SK-N-SH treated with all-trans-retinoic acid at 6 μM for 48 hours (cell line): Measurements from ENCODE around the gene CPNE4.

Experiments used
- ISL1 ChIP-seq: fragments of 250-450 bp; sonication (Bioruptor Pico); IDR thresholded peaks from 2 replicates; pipeline ENCODE4 v2.1.2; 2022; ENCODE audit warnings: mild to moderate bottlenecking, moderate library complexity
- OSR1 ChIP-seq: fragments of 250-450 bp; sonication (Bioruptor Pico); IDR thresholded peaks from 2 replicates; pipeline ENCODE4 v1.8.0; 2022; ENCODE audit warnings: moderate library complexity, mild to moderate bottlenecking, inconsistent platforms
- RARB ChIP-seq: fragments of 250-450 bp; sonication (Bioruptor Pico); IDR thresholded peaks from 2 replicates; pipeline ENCODE4 v1.8.0; 2021; ENCODE audit warnings: mild to moderate bottlenecking, moderate library complexity
- SNAI2 ChIP-seq: fragments of 250-450 bp; sonication (Bioruptor Pico); IDR thresholded peaks from 2 replicates; pipeline ENCODE4 v1.5.0; 2020; ENCODE audit warnings: mild to moderate bottlenecking, moderate library complexity
- TCF4 ChIP-seq: fragments of 250-450 bp; sonication (Bioruptor Pico); IDR thresholded peaks from 2 replicates; pipeline ENCODE4 v1.8.0; 2021; ENCODE audit warnings: mild to moderate bottlenecking, moderate library complexity, borderline replicate concordance
- TOX ChIP-seq: fragments of 250-450 bp; sonication (Bioruptor Pico); IDR thresholded peaks from 2 replicates; pipeline ENCODE4 v1.8.0; 2021; ENCODE audit warnings: mild to moderate bottlenecking, moderate library complexity, borderline replicate concordance
- TSHZ2 ChIP-seq: fragments of 250-450 bp; sonication (Bioruptor Pico); IDR thresholded peaks from 2 replicates; pipeline ENCODE4 v1.5.0; 2020; ENCODE audit warnings: mild to moderate bottlenecking, moderate library complexity
- ZFP3 ChIP-seq: fragments of 250-450 bp; sonication (Bioruptor Pico); IDR thresholded peaks from 2 replicates; pipeline ENCODE4 v1.5.0; 2020; ENCODE audit warnings: mild to moderate bottlenecking, moderate library complexity
- ZFP30 ChIP-seq: fragments of 450-650 bp; formaldehyde crosslinking; IDR thresholded peaks from 2 replicates; pipeline ENCODE4 v1.5.0; 2022; ENCODE audit warnings: mild to moderate bottlenecking, moderate library complexity
- ZNF565 ChIP-seq: fragments of 450-650 bp; formaldehyde crosslinking; conservative IDR thresholded peaks from 2 replicates; pipeline ENCODE4 v1.5.0; 2020; ENCODE audit warnings: low read depth, mild to moderate bottlenecking, moderate library complexity
- ZNF8 ChIP-seq: fragments of 450-650 bp; formaldehyde crosslinking; IDR thresholded peaks from 2 replicates; pipeline ENCODE4 v1.5.0; 2020; ENCODE audit warnings: mild to moderate bottlenecking, moderate library complexity
- TF ChIP-seq, protein P1 (sequence below): fragments of 250-450 bp; sonication (Bioruptor Pico); IDR thresholded peaks from 2 replicates; pipeline ENCODE4 v1.5.1; 2020; ENCODE audit warnings: low read depth, mild to moderate bottlenecking, moderate library complexity
- TF ChIP-seq, protein P2 (sequence below): fragments of 250-450 bp; sonication (Bioruptor Pico); IDR thresholded peaks from 2 replicates; pipeline ENCODE4 v1.8.0; 2020; ENCODE audit warnings: mild to moderate bottlenecking, moderate library complexity, borderline replicate concordance

GRCh38 chr3:132083583-132084279, 48.9 kb upstream of the CPNE4 start:
- TF ChIP-seq TCF4 (CRISPR knock-in tag) (no peak), ISL1 (no peak), SNAI2 (CRISPR knock-in tag) (no peak), TOX (no peak), TSHZ2 (no peak), RARB (CRISPR knock-in tag) (no peak), ZNF8 (CRISPR knock-in tag) (no peak), ZFP30 (CRISPR knock-in tag) (no peak), OSR1 (no peak), ZNF565 (CRISPR knock-in tag) (no peak), ZFP3 (no peak)
- TF ChIP-seq, protein P1, sequence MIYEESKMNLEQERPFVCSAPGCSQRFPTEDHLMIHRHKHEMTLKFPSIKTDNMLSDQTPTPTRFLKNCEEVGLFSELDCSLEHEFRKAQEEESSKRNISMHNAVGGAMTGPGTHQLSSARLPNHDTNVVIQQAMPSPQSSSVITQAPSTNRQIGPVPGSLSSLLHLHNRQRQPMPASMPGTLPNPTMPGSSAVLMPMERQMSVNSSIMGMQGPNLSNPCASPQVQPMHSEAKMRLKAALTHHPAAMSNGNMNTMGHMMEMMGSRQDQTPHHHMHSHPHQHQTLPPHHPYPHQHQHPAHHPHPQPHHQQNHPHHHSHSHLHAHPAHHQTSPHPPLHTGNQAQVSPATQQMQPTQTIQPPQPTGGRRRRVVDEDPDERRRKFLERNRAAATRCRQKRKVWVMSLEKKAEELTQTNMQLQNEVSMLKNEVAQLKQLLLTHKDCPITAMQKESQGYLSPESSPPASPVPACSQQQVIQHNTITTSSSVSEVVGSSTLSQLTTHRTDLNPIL (CRISPR knock-in tag), result no peak
- TF ChIP-seq, protein P2, sequence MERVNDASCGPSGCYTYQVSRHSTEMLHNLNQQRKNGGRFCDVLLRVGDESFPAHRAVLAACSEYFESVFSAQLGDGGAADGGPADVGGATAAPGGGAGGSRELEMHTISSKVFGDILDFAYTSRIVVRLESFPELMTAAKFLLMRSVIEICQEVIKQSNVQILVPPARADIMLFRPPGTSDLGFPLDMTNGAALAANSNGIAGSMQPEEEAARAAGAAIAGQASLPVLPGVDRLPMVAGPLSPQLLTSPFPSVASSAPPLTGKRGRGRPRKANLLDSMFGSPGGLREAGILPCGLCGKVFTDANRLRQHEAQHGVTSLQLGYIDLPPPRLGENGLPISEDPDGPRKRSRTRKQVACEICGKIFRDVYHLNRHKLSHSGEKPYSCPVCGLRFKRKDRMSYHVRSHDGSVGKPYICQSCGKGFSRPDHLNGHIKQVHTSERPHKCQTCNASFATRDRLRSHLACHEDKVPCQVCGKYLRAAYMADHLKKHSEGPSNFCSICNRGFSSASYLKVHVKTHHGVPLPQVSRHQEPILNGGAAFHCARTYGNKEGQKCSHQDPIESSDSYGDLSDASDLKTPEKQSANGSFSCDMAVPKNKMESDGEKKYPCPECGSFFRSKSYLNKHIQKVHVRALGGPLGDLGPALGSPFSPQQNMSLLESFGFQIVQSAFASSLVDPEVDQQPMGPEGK (CRISPR knock-in tag), result no peak
